ENCODE results near the gene PGRMC1. TPM values are rescaled to one million over a fixed set of nuclear protein-coding genes. Genes with fewer than 3 reads are reported as not detected.

Gene PGRMC1
- total and polyA plus RNA-seq, 9 of the 15 experiments (the other 6 are each of a cell fraction or from before 2014, with no cell fraction given) = 27.4 to 115 (median 90.3) TPM

- TF ChIP-seq DLX4 (CRISPR knock-in tag; IDR thresholded peaks at IDR 0.05) = no peak
- TF ChIP-seq ZC3H4 (CRISPR knock-in tag; IDR thresholded peaks at IDR 0.05; ENCODE audit: borderline replicate concordance) = no peak
- TF ChIP-seq NR3C1 (CRISPR knock-in tag; IDR thresholded peaks at IDR 0.05) = no peak
- 0 out of 2 replicates have a peak, but pooled peaks have one; percentile 26 for TF ChIP-seq RHOXF2B (CRISPR knock-in tag; conservative IDR thresholded peaks at IDR 0.05)
- no peak for TF ChIP-seq ZNF639 (CRISPR knock-in tag; conservative IDR thresholded peaks at IDR 0.05 in 1 of 2, IDR thresholded peaks at IDR 0.05 in 1 of 2)
- no peak for TF ChIP-seq RFX7 (CRISPR knock-in tag; IDR thresholded peaks at IDR 0.05)
- no peak for TF ChIP-seq SAFB (IDR thresholded peaks at IDR 0.05; ENCODE audit: borderline replicate concordance, low read depth, low read length)
- 0 out of 2 replicates have a peak, but pooled peaks have one; percentile 49 for TF ChIP-seq ZNF583 (CRISPR knock-in tag; IDR thresholded peaks at IDR 0.05)
- 0 out of 2 replicates have a peak, but pooled peaks have one; percentile 20 for TF ChIP-seq MAFK (IDR thresholded peaks at IDR 0.05; ENCODE audit: low read length)
- TF ChIP-seq ZBTB2 (IDR thresholded peaks at IDR 0.05) = no peak
- TF ChIP-seq ZNF239 (CRISPR knock-in tag; IDR thresholded peaks at IDR 0.05) = peak; percentile 11; the same call in 1 of the 2 replicates
- TF ChIP-seq PHF20 (IDR thresholded peaks at IDR 0.05; ENCODE audit: partially characterized antibody) = no peak
- peak; percentile 48 for TF ChIP-seq MYC (IDR thresholded peaks at IDR 0.05; ENCODE audit: low read depth, low read length)
- no peak for TF ChIP-seq MYC (CRISPR knock-in tag; IDR thresholded peaks at IDR 0.05; ENCODE audit: borderline replicate concordance, low read depth)
- TF ChIP-seq L3MBTL2 (IDR thresholded peaks at IDR 0.05) = peak; percentile 77
- peak; percentile 81 for TF ChIP-seq ZNF589 (CRISPR knock-in tag; IDR thresholded peaks at IDR 0.05; ENCODE audit: low read depth)
- TF ChIP-seq RBM34 (IDR thresholded peaks at IDR 0.05; ENCODE audit: borderline replicate concordance, insufficient read depth, low read length) = no peak
- TF ChIP-seq NR0B1 (IDR thresholded peaks at IDR 0.05; ENCODE audit: partially characterized antibody) = no peak
- TF ChIP-seq SMARCE1 (IDR thresholded peaks at IDR 0.05) = peak; percentile 39; the same call in 1 of the 2 replicates
- TF ChIP-seq HMBOX1 (IDR thresholded peaks at IDR 0.05) = peak; percentile 20; the same call in 1 of the 2 replicates
- TF ChIP-seq CHAMP1 (IDR thresholded peaks at IDR 0.05) = no peak
- peak; percentile 91 for TF ChIP-seq ATF7 (IDR thresholded peaks at IDR 0.05)
Measured at GRCh38 chrX:119206203-119206602, 29.9 kb upstream of the PGRMC1 start (continued).

All from K562 (cell line).